NB4 (cell line): ENCODE results near the gene SLC17A5.
"Not testable (repeated sequence)": the region's sequence is repeated elsewhere in the genome, so short reads cannot be mapped to it uniquely, and the experiment has no call there.

Experiments
- DNase-seq: peaks from one replicate; pipeline ENCODE4 v3.0.0; 2010; ENCODE audit warnings: low read depth
- H3K4me3 ChIP-seq: one replicate; pipeline ENCODE4 v1.5.1; 2011; ENCODE audit warnings: mild to moderate bottlenecking, low read depth, low read length, moderate library complexity
- CTCF ChIP-seq: IDR thresholded peaks from one replicate; pipeline ENCODE4 v1.5.1; 2012; ENCODE audit warnings: low read depth, low read length
- MAX ChIP-seq: IDR thresholded peaks from 2 replicates; pipeline ENCODE4 v1.6.1; 2011; ENCODE audit warnings: low read depth, low read length
- MYC ChIP-seq: IDR thresholded peaks from 2 replicates; pipeline ENCODE4 v1.6.1; 2011; ENCODE audit warnings: low read depth, low read length
- POLR2A ChIP-seq: IDR thresholded peaks from 2 replicates; pipeline ENCODE4 v1.6.1; 2011; ENCODE audit warnings: mild to moderate bottlenecking; ENCODE audit not compliant: insufficient read length; ENCODE audit errors: extremely low read depth

SLC17A5 gene

GRCh38 chr6:73565767-73566485 lies 87.9 kb downstream of the SLC17A5 start:
- TF ChIP-seq MYC (no peak), POLR2A (no peak), MAX (no peak), CTCF (no peak)
- no peak for DNase-seq
- H3K4me3 ChIP-seq = no peak overlapping the region

GRCh38 chr6:73564578-73565345 lies 89.0 kb downstream of the SLC17A5 start:
- TF ChIP-seq CTCF (no peak), MAX (no peak), POLR2A (no peak), MYC (no peak)

GRCh38 chr6:73562558-73562957 lies 91.2 kb downstream of the SLC17A5 start:
- H3K4me3 ChIP-seq = no peak overlapping the region
- TF ChIP-seq POLR2A (no peak), MAX (no peak), CTCF (no peak), MYC (no peak)
- no peak for DNase-seq

More at GRCh38 chr6:73564578-73565345, 89.0 kb downstream of the SLC17A5 start:
- DNase-seq = no peak
- no peak overlapping the region for H3K4me3 ChIP-seq

- TF ChIP-seq MYC = no peak
- no peak for TF ChIP-seq CTCF
- TF ChIP-seq MAX = no peak
- TF ChIP-seq POLR2A = no peak
- no peak for DNase-seq
- H3K4me3 ChIP-seq = no peak overlapping the region
These were observed 92.9 kb downstream of the SLC17A5 start for GRCh38 chr6:73560853-73561407.

- no peak for TF ChIP-seq POLR2A
- DNase-seq = no peak
- H3K4me3 ChIP-seq = no peak overlapping the region
These were observed 93.5 kb downstream of the SLC17A5 start for GRCh38 chr6:73560182-73560732.

- not testable (repeated sequence) for H3K4me3 ChIP-seq, DNase-seq
These were observed 94.4 kb downstream of the SLC17A5 start for GRCh38 chr6:73559399-73559794.
